ENCODE data around the gene SLC35E3. TPM values are rescaled to one million over a fixed set of nuclear protein-coding genes. Genes with fewer than 3 reads are reported as not detected.
"Not testable (repeated sequence)": the region's sequence is repeated elsewhere in the genome, so short reads cannot be mapped to it uniquely, and the experiment has no call there.

SLC35E3 gene
- total RNA-seq, 2 donors from 2014 or later: 8.7 to 12.7 TPM

DNA sequence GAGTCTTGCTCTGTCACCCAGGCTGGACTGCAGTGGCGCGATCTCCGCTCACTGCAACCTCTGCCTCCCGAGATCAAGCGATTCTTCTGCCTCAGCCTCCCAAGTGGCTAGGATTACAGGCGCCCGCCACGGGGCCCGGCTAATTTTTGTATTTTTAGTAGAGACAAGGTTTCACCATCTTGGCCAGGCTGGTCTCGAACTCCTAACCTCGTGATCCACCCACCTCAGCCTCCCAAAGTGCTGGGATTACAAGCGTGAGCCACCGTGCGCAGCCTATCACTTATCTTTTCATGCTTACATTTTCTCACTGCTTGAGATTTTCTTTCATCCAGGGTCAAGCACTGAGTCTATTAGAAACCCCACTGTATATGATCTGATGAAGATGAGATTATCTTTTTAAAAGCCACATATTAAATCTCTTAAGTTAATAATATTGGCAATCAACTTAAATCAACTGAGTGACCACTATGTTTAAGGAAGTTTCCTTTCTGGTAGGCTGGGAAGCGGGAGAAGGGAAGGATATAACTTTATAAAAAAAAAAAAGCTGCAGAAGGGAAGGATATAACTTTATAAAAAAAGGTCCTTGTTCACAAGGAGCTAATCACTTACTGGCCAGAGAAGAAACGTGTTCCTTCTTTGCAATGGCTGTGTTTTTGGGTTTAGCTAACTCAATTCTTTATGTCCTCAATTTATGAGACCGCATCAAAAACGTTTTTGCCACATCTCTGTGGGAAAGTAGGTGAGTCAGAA, 60.7 kb downstream of the SLC35E3 start:
- H3K27ac Mint-ChIP-seq: peak overlapping the region; percentile 96 to 99
- H3K4me1 Mint-ChIP-seq (ENCODE audit: low read depth in 2 of 2): peaks cover 10 to 14% of the 10 kb centered on the region in 2 donors
- no peaks in the 10 kb centered on the region for H3K9me3 Mint-ChIP-seq
- ATAC-seq (no peak), DNase-seq (ENCODE audit: low spot score) (no peak)
- no peaks in the 10 kb centered on the region for H3K27me3 Mint-ChIP-seq
- peaks cover 8% of the 10 kb centered on the region for H3K36me3 Mint-ChIP-seq
- H3K4me3 Mint-ChIP-seq: peak overlapping the region; percentile 92

DNA sequence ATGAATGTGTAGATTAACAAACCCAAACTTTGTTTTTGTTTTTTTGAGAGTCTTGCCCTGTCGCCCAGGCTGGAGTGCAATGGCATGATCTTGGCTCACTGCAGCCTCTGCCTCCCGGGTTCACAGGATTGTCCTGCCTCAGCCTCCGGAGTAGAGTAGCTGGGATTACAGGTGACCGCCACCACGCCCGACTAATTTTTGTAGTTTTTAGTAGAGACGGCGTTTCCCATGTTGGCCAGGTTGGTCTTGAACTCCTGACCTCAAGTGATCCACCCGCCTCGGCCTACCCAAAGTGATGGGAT, 61.2 kb downstream of the SLC35E3 start:
- peaks cover 10 to 14% of the 10 kb centered on the region in 2 donors for H3K4me1 Mint-ChIP-seq (ENCODE audit: low read depth in 2 of 2)
- DNase-seq (ENCODE audit: low spot score): peak; percentile 63
- H3K27ac Mint-ChIP-seq: peak overlapping the region; percentile 96 to 99
- not testable (repeated sequence) for H3K36me3 Mint-ChIP-seq, H3K27me3 Mint-ChIP-seq, H3K9me3 Mint-ChIP-seq, ATAC-seq
- peak overlapping the region; percentile 92 for H3K4me3 Mint-ChIP-seq

DNA sequence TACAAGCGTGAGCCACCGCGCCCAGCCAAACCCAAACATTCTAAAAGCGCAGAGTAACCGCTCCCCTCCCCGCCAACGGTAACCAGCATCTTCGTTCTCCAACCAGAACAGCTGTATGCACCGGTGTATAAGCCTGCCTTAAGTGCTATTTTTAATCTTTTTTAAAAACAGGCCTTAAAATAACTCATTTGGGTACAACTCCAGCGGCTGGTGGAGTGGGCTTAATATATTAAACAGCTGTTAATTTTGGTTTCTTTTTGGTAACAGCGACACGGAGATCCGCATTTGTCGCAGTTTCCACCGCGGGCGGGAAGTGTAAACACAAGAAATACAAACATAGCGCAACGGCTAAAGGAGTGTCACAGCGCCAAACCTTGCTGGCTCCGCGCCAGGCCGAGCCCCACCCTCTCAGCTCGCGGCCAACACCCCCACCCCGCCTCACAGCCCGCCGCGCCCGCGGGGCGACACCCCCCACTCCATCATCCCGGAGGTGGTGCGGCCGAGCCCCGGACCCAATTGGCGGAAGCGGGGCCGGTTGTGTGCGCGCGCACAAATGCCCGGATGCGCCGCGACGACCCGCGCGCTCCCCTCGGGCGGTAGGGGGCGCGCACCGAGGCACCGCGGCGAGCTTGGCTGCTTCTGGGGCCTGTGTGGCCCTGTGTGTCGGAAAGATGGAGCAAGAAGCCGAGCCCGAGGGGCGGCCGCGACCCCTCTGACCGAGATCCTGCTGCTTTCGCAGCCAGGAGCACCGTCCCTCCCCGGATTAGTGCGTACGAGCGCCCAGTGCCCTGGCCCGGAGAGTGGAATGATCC, 61.8 kb downstream of the SLC35E3 start, which contains the start of gene MDM2:
Gene MDM2 (plus strand): TSS at position 602 of the 812 bp plus-strand sequence. CDS start 301 bp downstream, outside the sequence.
- Mint-ChIP-seq H3K4me3 (peak within 1 kb of the TSS; percentile 92), H3K4me1 (ENCODE audit: low read depth in 2 of 2) (peaks cover 15% of the 10 kb centered on the region in 2 donors)
- DNase-seq (ENCODE audit: low spot score): peak; percentile 98

DNA sequence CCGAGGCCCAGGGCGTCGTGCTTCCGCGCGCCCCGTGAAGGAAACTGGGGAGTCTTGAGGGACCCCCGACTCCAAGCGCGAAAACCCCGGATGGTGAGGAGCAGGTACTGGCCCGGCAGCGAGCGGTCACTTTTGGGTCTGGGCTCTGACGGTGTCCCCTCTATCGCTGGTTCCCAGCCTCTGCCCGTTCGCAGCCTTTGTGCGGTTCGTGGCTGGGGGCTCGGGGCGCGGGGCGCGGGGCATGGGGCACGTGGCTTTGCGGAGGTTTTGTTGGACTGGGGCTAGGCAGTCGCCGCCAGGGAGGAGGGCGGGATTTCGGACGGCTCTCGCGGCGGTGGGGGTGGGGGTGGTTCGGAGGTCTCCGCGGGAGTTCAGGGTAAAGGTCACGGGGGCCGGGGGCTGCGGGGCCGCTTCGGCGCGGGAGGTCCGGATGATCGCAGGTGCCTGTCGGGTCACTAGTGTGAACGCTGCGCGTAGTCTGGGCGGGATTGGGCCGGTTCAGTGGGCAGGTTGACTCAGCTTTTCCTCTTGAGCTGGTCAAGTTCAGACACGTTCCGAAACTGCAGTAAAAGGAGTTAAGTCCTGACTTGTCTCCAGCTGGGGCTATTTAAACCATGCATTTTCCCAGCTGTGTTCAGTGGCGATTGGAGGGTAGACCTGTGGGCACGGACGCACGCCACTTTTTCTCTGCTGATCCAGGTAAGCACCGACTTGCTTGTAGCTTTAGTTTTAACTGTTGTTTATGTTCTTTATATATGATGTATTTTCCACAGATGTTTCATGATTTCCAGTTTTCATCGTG, 62.6 kb downstream of the SLC35E3 start:
- H3K9me3 Mint-ChIP-seq: no peaks in the 10 kb centered on the region
- DNase-seq (ENCODE audit: low spot score) (peak; percentile 85), ATAC-seq (peak; percentile 69 to 71)
- H3K27ac Mint-ChIP-seq: peak overlapping the region; percentile 96 to 99
- peak overlapping the region; percentile 92 for H3K4me3 Mint-ChIP-seq
- peaks cover 21 to 22% of the 10 kb centered on the region in 2 donors for H3K4me1 Mint-ChIP-seq (ENCODE audit: low read depth in 2 of 2)
- no peaks in the 10 kb centered on the region for H3K27me3 Mint-ChIP-seq
- H3K36me3 Mint-ChIP-seq: peaks cover 16% of the 10 kb centered on the region

More for the DNA sequence above, 61.8 kb downstream of the SLC35E3 start, which contains the start of gene MDM2:
- Mint-ChIP-seq H3K27ac (peak within 1 kb of the TSS; percentile 96 to 99), H3K27me3 (no peaks in the 10 kb centered on the region), H3K9me3 (no peaks in the 10 kb centered on the region), H3K36me3 (peaks cover 9% of the 10 kb centered on the region)
- peak; percentile 95 to 98 for ATAC-seq

DNA sequence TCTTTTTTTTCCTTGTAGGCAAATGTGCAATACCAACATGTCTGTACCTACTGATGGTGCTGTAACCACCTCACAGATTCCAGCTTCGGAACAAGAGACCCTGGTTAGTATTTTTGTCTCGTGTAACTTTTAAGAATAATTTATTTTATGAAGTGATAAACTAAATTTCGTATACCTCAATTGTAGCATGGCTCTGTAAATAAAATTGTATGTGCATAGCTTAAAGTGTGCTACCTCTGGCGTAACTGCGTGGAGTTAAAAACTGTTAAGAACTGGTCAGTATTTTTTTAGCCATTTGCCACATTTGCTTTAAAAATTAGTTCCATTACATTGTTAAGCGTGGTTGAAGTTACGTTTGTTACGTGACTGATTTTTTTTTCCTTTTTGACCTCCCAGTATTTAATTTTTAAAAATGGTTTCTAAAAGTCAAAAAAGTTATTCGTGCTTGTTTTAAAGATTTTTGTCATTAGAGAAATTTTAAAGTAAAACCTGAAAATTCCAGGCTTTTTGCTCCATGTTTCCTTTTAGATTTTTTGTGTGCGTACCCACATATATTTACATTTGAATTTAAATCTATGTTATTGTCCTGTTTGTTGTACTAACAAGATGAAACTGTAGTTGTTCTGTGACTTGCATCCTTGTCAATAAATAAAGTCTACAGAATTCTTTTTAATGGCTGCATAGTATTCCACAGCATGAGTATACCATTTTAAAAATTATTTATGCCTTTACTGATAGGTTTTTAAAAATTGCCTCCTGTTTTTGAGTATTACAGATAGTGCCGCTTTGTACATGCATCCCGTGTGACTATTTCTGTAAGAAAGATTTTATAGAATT, 63.4 kb downstream of the SLC35E3 start:
- Mint-ChIP-seq H3K4me3 (peak overlapping the region; percentile 92), H3K36me3 (peaks cover 16% of the 10 kb centered on the region), H3K27me3 (no peaks in the 10 kb centered on the region), H3K9me3 (no peaks in the 10 kb centered on the region), H3K27ac (peak overlapping the region; percentile 96 to 99), H3K4me1 (ENCODE audit: low read depth in 2 of 2) (peaks cover 22 to 24% of the 10 kb centered on the region in 2 donors)
- DNase-seq (ENCODE audit: low spot score) (no peak), ATAC-seq (no peak)

DNA sequence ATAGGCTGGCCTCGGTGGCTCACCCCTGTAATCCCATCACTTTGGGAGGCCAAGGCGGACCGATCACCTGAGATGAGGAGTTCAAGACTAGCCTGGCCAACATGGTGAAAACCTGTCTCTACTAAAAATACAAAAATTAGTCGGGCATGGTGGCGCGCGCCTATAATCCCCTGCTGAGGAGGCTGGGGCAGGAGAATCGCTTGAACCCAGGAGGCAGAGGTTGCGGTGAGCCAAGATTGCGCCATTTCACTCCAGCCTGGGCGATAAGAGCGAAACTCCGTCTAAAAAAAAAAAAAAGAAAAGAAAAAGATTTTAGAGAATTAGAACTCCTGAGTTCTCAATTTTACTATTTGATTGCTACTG, 64.0 kb downstream of the SLC35E3 start:
- Mint-ChIP-seq H3K4me1 (ENCODE audit: low read depth in 2 of 2) (peaks cover 25 to 26% of the 10 kb centered on the region in 2 donors), H3K36me3 (peaks cover 20% of the 10 kb centered on the region), H3K4me3 (peak overlapping the region; percentile 92), H3K27ac (peak overlapping the region; percentile 96 to 99)
- H3K9me3 Mint-ChIP-seq; H3K27me3 Mint-ChIP-seq; DNase-seq (ENCODE audit: low spot score); ATAC-seq: not testable (repeated sequence)

DNA sequence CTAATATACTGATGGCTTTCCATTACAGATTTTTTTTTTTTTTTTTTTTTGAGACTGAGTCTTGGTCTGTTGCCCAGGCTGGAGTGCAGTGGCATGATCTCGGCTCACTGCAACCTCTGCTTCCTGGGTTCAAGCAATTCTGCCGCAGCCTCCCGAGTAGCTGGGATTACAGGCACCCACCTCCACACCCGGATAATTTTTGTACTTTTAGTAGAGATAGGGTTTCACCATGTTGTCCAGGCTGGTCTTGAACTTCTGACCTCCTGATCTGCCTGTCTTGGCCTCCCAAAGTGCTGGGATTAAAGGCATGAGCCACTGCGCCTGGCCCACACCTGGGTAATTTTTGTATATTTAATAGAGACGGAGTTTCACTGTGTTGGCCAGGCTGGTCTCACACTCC, 65.6 kb downstream of the SLC35E3 start:
- Mint-ChIP-seq H3K27ac (peak overlapping the region; percentile 46 to 85), H3K4me3 (peak overlapping the region; percentile 73), H3K36me3 (peaks cover 25% of the 10 kb centered on the region), H3K4me1 (ENCODE audit: low read depth in 2 of 2) (peaks cover 31% of the 10 kb centered on the region in 2 donors)
- H3K9me3 Mint-ChIP-seq; ATAC-seq; H3K27me3 Mint-ChIP-seq; DNase-seq (ENCODE audit: low spot score): not testable (repeated sequence)

DNA sequence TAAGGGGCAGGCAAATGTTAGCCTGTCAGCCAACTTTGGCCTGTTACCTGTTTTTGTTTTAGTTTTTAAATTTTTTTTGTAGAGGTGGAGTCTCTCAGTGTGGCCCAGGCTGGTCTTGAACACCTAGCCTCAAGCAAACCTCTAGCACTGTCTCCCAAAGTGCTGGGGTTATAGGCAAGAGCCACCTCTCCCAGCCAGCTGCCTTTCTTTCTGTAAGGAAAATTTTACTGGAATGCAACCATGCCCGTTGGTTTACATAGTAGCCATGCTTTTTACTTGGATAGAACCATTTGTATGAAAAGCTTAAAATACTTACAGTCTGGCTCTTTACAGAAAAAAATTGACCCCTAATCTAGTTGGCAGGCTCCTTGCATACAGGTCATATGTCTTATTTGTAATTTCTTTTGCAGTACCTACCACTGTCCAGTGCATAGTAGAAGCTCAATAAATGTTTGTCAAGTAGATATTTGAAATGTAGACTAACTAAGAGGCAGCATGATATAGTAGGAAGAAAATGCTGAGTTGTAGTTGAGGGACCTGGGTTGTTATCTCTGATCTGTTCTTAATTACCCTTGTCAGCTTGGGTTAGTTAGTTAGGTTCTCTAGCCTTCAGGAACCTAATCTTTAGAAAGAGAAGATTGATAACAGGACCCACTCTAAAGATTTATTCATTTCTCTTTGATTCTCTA, 66.7 kb downstream of the SLC35E3 start:
- DNase-seq (ENCODE audit: low spot score) (no peak), ATAC-seq (no peak)
- H3K27ac Mint-ChIP-seq: peak overlapping the region in 1 of 2 donors; percentile 51
- H3K4me1 Mint-ChIP-seq (ENCODE audit: low read depth in 2 of 2): peaks cover 25 to 26% of the 10 kb centered on the region in 2 donors
- H3K9me3 Mint-ChIP-seq: no peaks in the 10 kb centered on the region
- H3K36me3 Mint-ChIP-seq: peaks cover 29% of the 10 kb centered on the region
- H3K4me3 Mint-ChIP-seq: peak overlapping the region; percentile 30
- H3K27me3 Mint-ChIP-seq: no peaks in the 10 kb centered on the region

DNA sequence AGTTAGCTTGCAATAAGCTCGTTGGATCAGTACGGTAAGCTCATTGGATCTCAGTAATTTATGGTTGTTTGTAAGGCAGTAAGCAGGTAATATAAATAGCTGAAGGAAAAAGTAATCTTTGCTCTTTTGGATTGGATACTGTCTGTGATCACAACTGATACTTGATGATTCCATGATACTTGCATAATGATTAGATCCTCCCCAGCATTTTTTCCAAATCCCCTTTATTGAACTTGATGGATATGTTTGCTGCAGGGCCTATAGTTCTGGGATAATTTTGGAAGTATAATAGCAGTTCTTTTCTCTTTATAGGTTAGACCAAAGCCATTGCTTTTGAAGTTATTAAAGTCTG, 67.2 kb downstream of the SLC35E3 start:
- Mint-ChIP-seq H3K36me3 (peaks cover 29% of the 10 kb centered on the region), H3K4me3 (peak overlapping the region; percentile 30), H3K9me3 (no peaks in the 10 kb centered on the region), H3K27ac (peak overlapping the region in 1 of 2 donors; percentile 51), H3K27me3 (no peaks in the 10 kb centered on the region), H3K4me1 (ENCODE audit: low read depth in 2 of 2) (peaks cover 25 to 26% of the 10 kb centered on the region in 2 donors)
- ATAC-seq (no peak), DNase-seq (ENCODE audit: low spot score) (no peak)

DNA sequence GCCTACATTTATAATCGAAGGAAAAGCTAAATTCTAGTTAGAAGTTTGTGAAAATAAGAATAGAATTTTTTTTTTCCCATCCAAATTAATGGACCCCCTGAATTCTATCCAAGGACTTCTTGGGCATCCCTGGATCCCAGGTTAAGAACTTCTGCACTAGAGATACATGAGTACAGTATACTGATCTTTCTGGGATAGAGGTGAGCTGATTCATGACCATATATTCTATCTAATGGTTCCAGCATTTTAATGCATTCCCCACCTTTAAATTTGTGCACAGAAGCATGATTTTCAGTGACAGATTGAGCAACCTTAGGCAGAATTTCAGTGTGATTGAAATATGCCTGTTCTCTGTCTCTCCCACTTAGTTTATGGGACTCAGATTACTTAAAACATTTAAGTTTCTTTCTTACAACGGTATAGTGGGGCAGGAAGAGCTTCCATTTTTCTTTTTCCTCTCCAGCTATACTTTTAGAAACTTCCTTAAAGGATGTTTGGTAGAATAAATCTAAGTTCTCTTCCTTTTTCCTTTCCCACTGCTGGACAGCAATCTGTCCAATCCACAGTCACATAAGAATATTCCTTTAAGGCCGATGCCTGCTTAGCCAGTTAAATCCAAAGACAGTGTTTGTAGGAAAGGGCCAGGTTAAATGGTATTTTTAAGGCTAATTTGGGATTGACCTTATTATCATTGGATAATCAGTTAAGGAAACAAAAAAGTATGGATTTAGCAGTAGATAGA, 68.7 kb downstream of the SLC35E3 start:
- ATAC-seq (no peak), DNase-seq (ENCODE audit: low spot score) (no peak)
- Mint-ChIP-seq H3K27ac (peak overlapping the region in 1 of 2 donors; percentile 45), H3K36me3 (peaks cover 34% of the 10 kb centered on the region), H3K9me3 (no peaks in the 10 kb centered on the region), H3K4me3 (peak overlapping the region; percentile 39), H3K4me1 (ENCODE audit: low read depth in 2 of 2) (peaks cover 21 to 26% of the 10 kb centered on the region in 2 donors), H3K27me3 (no peaks in the 10 kb centered on the region)

DNA sequence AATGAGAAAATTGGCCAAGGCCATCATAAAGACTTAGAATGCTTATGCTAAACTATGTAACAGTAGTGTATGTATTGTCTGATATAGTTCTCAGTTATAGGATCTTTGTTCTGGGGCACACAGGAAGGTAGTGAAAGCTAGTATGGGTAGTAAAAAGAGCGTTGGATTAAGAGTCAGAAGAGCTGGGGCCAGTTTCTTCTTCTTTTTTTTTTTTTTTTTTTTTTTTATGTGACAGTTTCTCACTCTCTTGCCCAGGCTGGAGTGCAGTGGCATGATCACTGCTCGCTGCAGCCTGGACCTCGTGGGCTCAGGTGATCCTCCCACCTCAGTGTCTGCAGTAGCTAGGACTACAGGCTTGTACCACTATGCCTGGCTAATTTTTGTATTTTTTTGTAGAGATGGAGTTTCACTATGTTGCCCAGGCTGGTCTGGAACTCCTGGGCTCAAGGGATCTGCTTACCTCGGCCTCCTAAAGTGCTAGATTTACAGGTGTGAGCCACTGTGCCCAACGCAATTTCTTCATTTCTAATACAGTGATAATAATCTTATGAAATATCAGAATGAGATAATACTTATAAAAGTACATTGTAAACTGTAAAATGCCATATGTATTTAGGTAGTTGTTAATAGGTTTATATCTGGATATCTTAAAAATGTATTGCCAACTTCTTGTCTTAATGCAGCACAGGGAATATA, 69.4 kb downstream of the SLC35E3 start:
- Mint-ChIP-seq H3K27ac (peak overlapping the region; percentile 45 to 59), H3K4me1 (ENCODE audit: low read depth in 2 of 2) (peaks cover 21 to 26% of the 10 kb centered on the region in 2 donors), H3K4me3 (peak overlapping the region; percentile 39), H3K36me3 (peaks cover 34% of the 10 kb centered on the region), H3K27me3 (no peaks in the 10 kb centered on the region), H3K9me3 (no peaks in the 10 kb centered on the region)
- ATAC-seq: no peak
- no peak for DNase-seq (ENCODE audit: low spot score)
